T-cell (primary cell): ENCODE results near the gene SEMA4D. TPM values are rescaled to one million over a fixed set of nuclear protein-coding genes. Genes with fewer than 3 reads are reported as not detected.

Source experiments
- ATAC-seq, 4 experiments: fragments of 200-7000 bp in 3 of 4; fragments of 150-1000 bp in 1 of 4; cut with Tn5 transposase; replicated peaks in 1 of 4; 1 replicate in 3 of 4; 2 replicates in 1 of 4; pipeline ENCODE4 v1.10.0; 2021; ENCODE audit warnings: moderate library complexity in 3 of 4, mild to moderate bottlenecking in 2 of 4, moderate number of reproducible peaks in 1 of 4
- CTCF ChIA-PET, 2 donors: fragments of 300-600 bp; sonication (Branson Sonifier 250); formaldehyde crosslinking; loops; one replicate each; lab custom pipeline; 2022; ENCODE audit warnings: antibody characterized with exemption in 2 of 2; lab: Charles Lee
- POLR2A ChIA-PET, 2 donors: fragments of 300-600 bp; sonication (Branson Sonifier 250); formaldehyde crosslinking; loops; one replicate each; lab custom pipeline; 2022; ENCODE audit warnings: antibody characterized with exemption in 2 of 2; lab: Charles Lee
- DNase-seq, 35 experiments: peaks; one replicate each; pipeline versions ENCODE4 v3.0.0 to v3.0.0-alpha.2; 2013 to 2023
- H3K27ac ChIP-seq: one replicate; pipeline ENCODE4 v1.5.1; 2013; ENCODE audit warnings: low read length
- H3K27me3 ChIP-seq, 2 experiments: replicated peaks in 1 of 2; 1 replicate in 1 of 2; 2 replicates in 1 of 2; pipeline versions ENCODE4 v1.6.1 to v1.7.0; 2013; ENCODE audit warnings: low read length in 1 of 2, mixed read lengths in 1 of 2; ENCODE audit not compliant: control insufficient read depth in 2 of 2, insufficient read depth in 2 of 2; ENCODE audit errors: extremely low read depth in 1 of 2
- H3K36me3 ChIP-seq, 2 donors: 1 replicate in 1 of 2; 2 replicates in 1 of 2; pipeline versions ENCODE4 v1.6.1 to v1.7.0; 2013; ENCODE audit warnings: low read length in 1 of 2; ENCODE audit not compliant: control insufficient read depth in 2 of 2, insufficient read depth in 1 of 2; ENCODE audit errors: extremely low read depth in 1 of 2
- H3K4me1 ChIP-seq, 2 experiments: 1 replicate in 1 of 2; 2 replicates in 1 of 2; pipeline versions ENCODE4 v1.6.1 to v1.7.0; 2013; ENCODE audit warnings: low read length in 2 of 2, mixed read lengths in 1 of 2; ENCODE audit not compliant: insufficient read depth in 2 of 2, control insufficient read depth in 1 of 2; ENCODE audit errors: extremely low read depth in 1 of 2
- H3K4me3 ChIP-seq, 2 donors: 1 replicate in 1 of 2; 2 replicates in 1 of 2; pipeline versions ENCODE4 v1.5.1 to v1.7.0; 2013; ENCODE audit warnings: mild to moderate bottlenecking in 2 of 2, low read length in 1 of 2, moderate library complexity in 1 of 2; ENCODE audit not compliant: control insufficient read depth in 1 of 2; ENCODE audit errors: extremely low read depth in 1 of 2
- H3K9me3 ChIP-seq: 2 replicates; pipeline ENCODE4 v1.7.0; 2013
- H3K27ac Mint-ChIP-seq, 2 donors: one replicate each; pipeline ENCODE4 v1.8.0; 2020 to 2021; ENCODE audit warnings: mild to moderate bottlenecking in 2 of 2, mixed read lengths in 2 of 2
- H3K27me3 Mint-ChIP-seq, 2 donors: one replicate each; pipeline ENCODE4 v1.8.0; 2021 to 2022; ENCODE audit warnings: mixed read lengths in 2 of 2
- H3K36me3 Mint-ChIP-seq: one replicate; pipeline ENCODE4 v1.8.0; 2021; ENCODE audit warnings: mixed read lengths
- H3K4me1 Mint-ChIP-seq, 3 donors: one replicate each; pipeline ENCODE4 v1.8.0; 2020 to 2022; ENCODE audit warnings: mixed read lengths in 3 of 3, mild to moderate bottlenecking in 1 of 3
- H3K4me3 Mint-ChIP-seq, 3 donors: one replicate each; pipeline ENCODE4 v1.8.0; 2020 to 2022; ENCODE audit warnings: mild to moderate bottlenecking in 3 of 3, mixed read lengths in 3 of 3, moderate library complexity in 3 of 3
- H3K9me3 Mint-ChIP-seq, 3 donors: one replicate each; pipeline ENCODE4 v1.8.0; 2020 to 2022; ENCODE audit warnings: mixed read lengths in 3 of 3
- WGBS: methylation state at CpG from one replicate; pipeline ENCODE4 v1.1.5; 2013; ENCODE audit warnings: missing lambda C conversion rate; ENCODE audit not compliant: insufficient coverage; 5-methylcytosine and 5-hydroxymethylcytosine counted together
- total RNA-seq, 35 experiments: library from RNA in 6 of 35; stranded (reverse) in 6 of 35; fragments of 120-200 nt in 1 of 35; gene quantifications; one replicate each; pipeline versions ENCODE4 v1.2.1 to v1.2.4 and lab custom pipeline; 2013 to 2026

Gene SEMA4D
- total RNA-seq, 5 donors from 2014 or later (not counting 1 experiment from before 2014, with no cell fraction given): 347 to 585 (median 434) TPM

DNA sequence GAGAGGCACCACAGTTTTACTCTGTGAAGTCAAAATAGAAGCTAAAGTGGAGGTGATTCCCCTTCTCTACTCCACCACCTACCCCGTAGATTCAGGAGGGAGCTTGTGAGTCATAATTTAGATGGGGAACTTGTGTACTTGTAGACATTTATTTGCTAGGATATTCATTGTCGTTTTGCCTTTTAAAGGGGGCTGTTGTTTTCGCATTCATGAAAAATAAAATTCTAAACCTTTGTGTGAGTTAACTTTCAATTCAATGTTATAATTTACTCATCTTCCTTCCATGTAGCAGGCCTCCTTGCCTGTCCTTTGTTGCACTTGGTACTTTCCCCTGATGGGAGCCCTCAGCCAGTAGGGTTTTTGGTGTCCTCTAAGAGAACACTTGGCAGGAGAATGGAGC lies 157.6 kb downstream of the SEMA4D start:
- no peak overlapping the region for H3K4me3 Mint-ChIP-seq
- peaks cover 14 to 33% (median 16%) of the 10 kb centered on the region in 3 donors for H3K4me1 Mint-ChIP-seq
- no peaks in the 10 kb centered on the region for H3K4me1 ChIP-seq
- WGBS: no CpG with 5 or more reads among the region's 3 CpGs
- no peaks in the 10 kb centered on the region for H3K9me3 ChIP-seq
- no peak overlapping the region for H3K4me3 ChIP-seq
- H3K9me3 Mint-ChIP-seq: no peaks in the 10 kb centered on the region
- DNase-seq (no peak), ATAC-seq (no peak)
- peaks cover 12 to 92% of the 10 kb centered on the region in 2 donors for H3K36me3 ChIP-seq
- ChIA-PET CTCF (interaction anchor here in 1 of 2 donors (0.6 kb wide), 1 partner anchor 10 kb away, joined by 3 read pairs; no protein-coding TSS in a partner anchor), POLR2A (interaction anchor here in 1 of 2 donors (0.7 kb wide), 1 partner anchor 77 kb away, joined by 3 read pairs; no protein-coding TSS in a partner anchor)
- peak overlapping the region; percentile 2 for H3K27ac ChIP-seq
- H3K36me3 Mint-ChIP-seq: peaks cover 77% of the 10 kb centered on the region
- no peaks in the 10 kb centered on the region for H3K27me3 Mint-ChIP-seq
- H3K27ac Mint-ChIP-seq: peak overlapping the region; percentile 20 to 41
- no peaks in the 10 kb centered on the region for H3K27me3 ChIP-seq

DNA sequence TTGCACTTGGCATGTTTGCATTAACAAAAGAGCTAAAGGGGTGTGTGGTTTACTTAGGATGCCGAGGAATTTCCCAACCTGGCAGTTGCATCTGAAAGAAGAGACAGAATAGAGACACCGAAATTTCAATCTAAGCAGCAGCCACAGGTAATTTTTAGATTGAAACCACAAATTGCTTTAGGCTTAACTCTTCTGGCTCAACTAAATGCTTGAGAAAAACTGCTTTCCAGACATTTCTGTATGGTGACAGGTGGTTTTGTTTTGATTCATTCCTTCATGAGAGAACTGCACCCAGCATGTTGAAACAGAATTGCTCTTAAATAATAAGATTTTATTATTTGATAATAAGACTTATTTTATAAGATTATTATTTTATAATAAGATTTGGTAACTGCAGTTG lies 158.1 kb downstream of the SEMA4D start:
- Histone ChIP-seq H3K27me3 (no peaks in the 10 kb centered on the region), H3K27ac (no peak overlapping the region), H3K4me1 (no peaks in the 10 kb centered on the region), H3K9me3 (no peaks in the 10 kb centered on the region), H3K36me3 (peaks cover 14 to 91% of the 10 kb centered on the region in 2 donors), H3K4me3 (no peak overlapping the region)
- Mint-ChIP-seq H3K27me3 (no peaks in the 10 kb centered on the region), H3K4me1 (peaks cover 11 to 33% (median 16%) of the 10 kb centered on the region in 3 donors), H3K4me3 (no peak overlapping the region), H3K36me3 (peaks cover 74% of the 10 kb centered on the region), H3K9me3 (no peaks in the 10 kb centered on the region), H3K27ac (peak overlapping the region in 1 of 2 donors; percentile 48)
- CTCF ChIA-PET: interaction anchor here in 1 of 2 donors (0.6 kb wide), 1 partner anchor 9 kb away, joined by 3 read pairs; no protein-coding TSS in a partner anchor
- no peak for DNase-seq
- 20% methylated on average over 2 of the region's 2 CpGs for WGBS
- POLR2A ChIA-PET: interaction anchor here (0.7 to 1.0 kb wide), 2 partner anchors 15 to 77 kb away, joined by 3 read pairs; no protein-coding TSS in a partner anchor
- ATAC-seq: no peak

DNA sequence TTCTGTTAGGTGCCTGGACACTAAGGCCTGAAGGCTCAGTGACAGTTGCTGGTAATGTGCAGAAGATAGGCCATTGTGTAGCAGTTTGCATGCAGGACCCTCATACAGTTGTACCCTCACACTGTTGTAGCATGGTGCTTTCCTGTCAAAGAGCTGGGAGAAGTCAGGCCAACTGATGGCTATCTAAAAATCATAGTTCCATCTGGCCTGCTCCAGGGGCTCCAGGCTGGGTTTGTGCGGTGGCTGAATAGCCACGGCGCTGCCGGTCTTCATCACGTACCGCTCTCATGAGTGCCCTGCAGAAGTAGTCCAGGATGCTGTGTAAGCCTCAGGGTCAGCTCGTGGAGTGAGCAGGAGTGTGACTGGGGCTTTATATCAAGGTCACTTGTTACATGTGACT lies 167.4 kb downstream of the SEMA4D start:
- ChIA-PET POLR2A (no interaction called here), CTCF (interaction anchor here in 1 of 2 donors (1.2 kb wide), 1 partner anchor 10 kb away, joined by 3 read pairs; no protein-coding TSS in a partner anchor)
- H3K36me3 ChIP-seq: peaks cover 13 to 82% of the 10 kb centered on the region in 2 donors
- Mint-ChIP-seq H3K4me3 (no peak overlapping the region), H3K27me3 (no peaks in the 10 kb centered on the region), H3K4me1 (peaks cover 0 to 15% (median 4%) of the 10 kb centered on the region in 3 donors), H3K9me3 (no peaks in the 10 kb centered on the region), H3K27ac (no peak overlapping the region), H3K36me3 (peaks cover 48% of the 10 kb centered on the region)
- H3K4me1 ChIP-seq: no peaks in the 10 kb centered on the region
- ATAC-seq: no peak
- 97% methylated on average over 6 of the region's 7 CpGs for WGBS
- H3K27me3 ChIP-seq: no peaks in the 10 kb centered on the region
- no peaks in the 10 kb centered on the region for H3K9me3 ChIP-seq
- H3K27ac ChIP-seq: no peak overlapping the region
- no peak overlapping the region for H3K4me3 ChIP-seq
- no peak for DNase-seq

DNA sequence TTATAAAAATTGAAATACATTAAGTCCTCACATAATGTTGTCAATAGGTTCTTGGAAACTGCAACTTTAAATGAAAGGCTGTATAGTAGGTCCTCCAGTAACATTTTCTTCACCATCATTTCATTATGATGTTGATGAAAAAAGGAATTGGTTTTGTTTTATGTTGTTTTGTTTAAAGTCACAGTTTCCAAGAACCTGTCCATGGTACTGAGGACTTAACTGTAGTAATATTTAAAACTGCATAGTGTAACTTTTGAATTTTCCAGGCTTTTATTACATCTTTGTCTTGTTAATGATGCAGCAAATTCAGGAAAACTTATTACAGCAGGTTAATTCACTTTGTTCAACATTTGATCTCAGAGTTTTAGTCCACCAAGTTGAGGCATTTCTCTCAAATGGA lies 168.0 kb downstream of the SEMA4D start:
- peaks cover 44% of the 10 kb centered on the region for H3K36me3 Mint-ChIP-seq
- ATAC-seq: no peak

DNA sequence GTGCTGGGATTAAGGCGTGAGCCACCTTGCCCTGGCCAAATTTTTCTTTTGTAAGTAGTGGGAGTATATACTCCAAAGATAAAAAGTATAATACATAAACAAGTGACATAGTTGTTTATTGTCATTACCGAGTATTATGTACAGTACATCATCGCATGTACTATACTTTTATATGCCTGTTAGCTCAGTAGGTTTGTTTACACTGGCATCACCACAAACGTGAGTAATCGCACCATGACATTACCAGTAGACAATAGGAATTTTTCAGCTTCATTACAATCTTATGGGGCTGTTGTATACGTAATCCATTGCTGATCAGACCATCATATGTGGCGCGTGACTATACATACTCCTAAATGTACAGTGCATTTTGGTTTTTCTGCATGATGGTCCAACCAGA lies 169.8 kb downstream of the SEMA4D start:
- H3K4me3 Mint-ChIP-seq: no peak overlapping the region
- WGBS: 100% methylated on average over 2 of the region's 8 CpGs
- no peak overlapping the region for H3K27ac Mint-ChIP-seq
- H3K27ac ChIP-seq: no peak overlapping the region
- H3K27me3 Mint-ChIP-seq: no peaks in the 10 kb centered on the region
- DNase-seq (no peak), ATAC-seq (no peak)
- ChIA-PET CTCF (interaction anchor here in 1 of 2 donors (0.7 kb wide), 2 partner anchors 102 to 196 kb away, joined by 4 to 7 read pairs; no protein-coding TSS in a partner anchor), POLR2A (interaction anchor here (0.5 to 1.0 kb wide), 2 partner anchors 15 to 160 kb away, joined by 3 to 5 read pairs; no protein-coding TSS in a partner anchor)
- peaks cover 9 to 62% of the 10 kb centered on the region in 2 donors for H3K36me3 ChIP-seq
- peaks cover 20 to 37% (median 28%) of the 10 kb centered on the region in 3 donors for H3K4me1 Mint-ChIP-seq
- H3K27me3 ChIP-seq: no peaks in the 10 kb centered on the region
- no peaks in the 10 kb centered on the region for H3K9me3 ChIP-seq
- H3K36me3 Mint-ChIP-seq: peaks cover 32% of the 10 kb centered on the region
- peaks cover 0 to 5% of the 10 kb centered on the region in 2 experiments for H3K4me1 ChIP-seq
- no peak overlapping the region for H3K4me3 ChIP-seq
- H3K9me3 Mint-ChIP-seq: no peaks in the 10 kb centered on the region

More for the DNA sequence above, 168.0 kb downstream of the SEMA4D start:
- CTCF ChIA-PET: no interaction called here
- H3K27me3 ChIP-seq: no peaks in the 10 kb centered on the region
- H3K9me3 Mint-ChIP-seq: no peaks in the 10 kb centered on the region
- H3K4me1 Mint-ChIP-seq: peaks cover 2 to 21% (median 10%) of the 10 kb centered on the region in 3 donors
- DNase-seq: no peak
- no peak overlapping the region for H3K4me3 Mint-ChIP-seq
- no peak overlapping the region for H3K27ac ChIP-seq
- no peak overlapping the region for H3K27ac Mint-ChIP-seq
- no peaks in the 10 kb centered on the region for H3K27me3 Mint-ChIP-seq
- H3K9me3 ChIP-seq: no peaks in the 10 kb centered on the region
- peaks cover 9 to 80% of the 10 kb centered on the region in 2 donors for H3K36me3 ChIP-seq
- no peak overlapping the region for H3K4me3 ChIP-seq
- POLR2A ChIA-PET: no interaction called here
- no peaks in the 10 kb centered on the region for H3K4me1 ChIP-seq

GRCh38 chr9:89325733-89326132 lies 172.2 kb downstream of the SEMA4D start:
- H3K27ac Mint-ChIP-seq: no peak overlapping the region
- no peak overlapping the region for H3K4me3 ChIP-seq
- POLR2A ChIA-PET: no interaction called here
- no peak overlapping the region for H3K27ac ChIP-seq
- H3K27me3 Mint-ChIP-seq: no peaks in the 10 kb centered on the region
- CTCF ChIA-PET: interaction anchor here in 1 of 2 donors (0.6 kb wide), 1 partner anchor 918 kb away, joined by 3 read pairs; no protein-coding TSS in a partner anchor
- H3K9me3 Mint-ChIP-seq: no peaks in the 10 kb centered on the region
- peaks cover 43 to 54% (median 51%) of the 10 kb centered on the region in 3 donors for H3K4me1 Mint-ChIP-seq
- ATAC-seq (no peak), DNase-seq (no peak)
- 100% methylated on average over 1 of the region's 3 CpGs for WGBS
- H3K4me3 Mint-ChIP-seq: no peak overlapping the region
- peaks cover 29% of the 10 kb centered on the region for H3K36me3 Mint-ChIP-seq
- H3K4me1 ChIP-seq: peaks cover 0 to 5% of the 10 kb centered on the region in 2 experiments
- H3K27me3 ChIP-seq: no peaks in the 10 kb centered on the region
- H3K36me3 ChIP-seq: peaks cover 9 to 52% of the 10 kb centered on the region in 2 donors
- H3K9me3 ChIP-seq: no peaks in the 10 kb centered on the region
